ENCODE measurements around the gene PREB. TPM values are rescaled to one million over a fixed set of nuclear protein-coding genes. Genes with fewer than 3 reads are reported as not detected.
"Not testable (repeated sequence)": the region's sequence is repeated elsewhere in the genome, so short reads cannot be mapped to it uniquely, and the experiment has no call there.

PREB gene
- total RNA-seq, 1 experiment from 2014 or later, result 52.7 TPM

DNA sequence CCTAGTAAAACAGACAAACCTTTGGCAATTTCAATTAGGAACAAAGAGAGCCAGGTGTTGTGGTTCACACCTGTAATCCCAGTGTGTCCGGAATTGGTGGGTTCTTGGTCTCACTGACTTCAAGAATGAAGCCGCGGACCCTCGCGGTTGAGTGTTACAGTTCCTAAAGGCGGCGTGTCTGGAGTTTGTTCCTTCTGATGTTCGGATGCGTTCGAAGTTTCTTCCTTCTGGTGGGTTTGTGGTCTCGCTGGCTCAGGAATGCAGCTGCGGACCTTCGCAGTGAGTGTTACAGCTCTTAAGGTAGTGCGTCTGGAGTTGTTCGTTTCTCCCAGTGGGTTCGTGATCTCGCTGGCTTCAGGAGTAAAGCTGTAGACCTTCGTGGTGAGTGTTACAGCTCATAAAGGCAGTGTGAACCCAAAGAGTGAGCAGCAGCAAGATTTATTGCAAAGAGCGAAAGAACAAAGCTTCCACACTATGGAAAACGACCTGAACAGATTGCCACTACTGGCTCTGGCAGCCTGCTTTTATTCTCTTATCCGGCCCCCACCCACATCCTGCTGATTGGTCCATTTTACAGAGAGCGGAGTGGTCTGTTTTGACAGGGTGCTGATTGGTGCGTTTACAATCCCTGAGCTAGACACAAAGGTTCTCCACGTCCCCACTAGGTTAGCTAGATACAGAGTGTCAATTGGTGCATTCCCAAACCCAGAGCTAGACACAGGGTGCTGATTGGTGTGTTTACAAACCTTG is 23.7 kb downstream of the PREB start:
- H3K9me3 ChIP-seq (ENCODE audit: low read depth, low read length, poor library complexity, severe bottlenecking); DNase-seq (ENCODE audit: low spot score); POLR2A ChIA-PET (ENCODE audit: low non-redundant PET); CTCF ChIA-PET; H3K27me3 ChIP-seq (replicated peaks; ENCODE audit: insufficient read depth, low read depth, low read length, poor library complexity); BruUV-seq (replicated peaks); H3K4me3 ChIP-seq (ENCODE audit: low read depth, low read length, poor library complexity, severe bottlenecking); H3K4me1 ChIP-seq (ENCODE audit: insufficient read depth, low read length, poor library complexity, severe bottlenecking); intact Hi-C loops (cut with micrococcal nuclease; ENCODE audit: unreplicated experiment); H3K36me3 ChIP-seq (ENCODE audit: insufficient read depth, low read length, poor library complexity, severe bottlenecking); H3K27ac ChIP-seq (ENCODE audit: low read depth, low read length, poor library complexity, severe bottlenecking): not testable (repeated sequence)

DNA sequence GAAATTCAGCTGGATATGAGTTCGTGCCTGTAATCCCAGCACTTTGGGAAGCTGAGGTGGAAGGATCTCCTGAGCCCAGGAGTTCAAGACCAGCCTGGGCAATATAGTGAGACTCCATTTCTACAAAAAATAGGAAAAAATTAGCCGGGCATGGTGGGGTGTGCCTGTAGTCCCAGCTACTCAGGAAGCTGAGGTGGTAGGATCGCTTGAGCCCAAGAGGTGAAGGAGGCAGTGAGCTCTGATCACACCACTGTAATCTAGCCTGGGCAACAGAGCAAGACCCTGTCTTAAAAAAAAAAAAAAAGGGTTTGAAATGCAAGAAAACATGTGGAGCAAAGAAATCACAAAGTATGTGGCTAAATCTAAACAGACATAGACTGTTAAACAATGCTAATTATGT is 25.4 kb downstream of the PREB start:
- H3K27me3 ChIP-seq (replicated peaks; ENCODE audit: insufficient read depth, low read depth, low read length, poor library complexity), result no peaks in the 10 kb centered on the region
- TF ChIP-seq EZH2 (IDR thresholded peaks at IDR 0.05; ENCODE audit: borderline replicate concordance, low read depth, low read length, poor library complexity, severe bottlenecking), result no peak
- TF ChIP-seq, protein P1, sequence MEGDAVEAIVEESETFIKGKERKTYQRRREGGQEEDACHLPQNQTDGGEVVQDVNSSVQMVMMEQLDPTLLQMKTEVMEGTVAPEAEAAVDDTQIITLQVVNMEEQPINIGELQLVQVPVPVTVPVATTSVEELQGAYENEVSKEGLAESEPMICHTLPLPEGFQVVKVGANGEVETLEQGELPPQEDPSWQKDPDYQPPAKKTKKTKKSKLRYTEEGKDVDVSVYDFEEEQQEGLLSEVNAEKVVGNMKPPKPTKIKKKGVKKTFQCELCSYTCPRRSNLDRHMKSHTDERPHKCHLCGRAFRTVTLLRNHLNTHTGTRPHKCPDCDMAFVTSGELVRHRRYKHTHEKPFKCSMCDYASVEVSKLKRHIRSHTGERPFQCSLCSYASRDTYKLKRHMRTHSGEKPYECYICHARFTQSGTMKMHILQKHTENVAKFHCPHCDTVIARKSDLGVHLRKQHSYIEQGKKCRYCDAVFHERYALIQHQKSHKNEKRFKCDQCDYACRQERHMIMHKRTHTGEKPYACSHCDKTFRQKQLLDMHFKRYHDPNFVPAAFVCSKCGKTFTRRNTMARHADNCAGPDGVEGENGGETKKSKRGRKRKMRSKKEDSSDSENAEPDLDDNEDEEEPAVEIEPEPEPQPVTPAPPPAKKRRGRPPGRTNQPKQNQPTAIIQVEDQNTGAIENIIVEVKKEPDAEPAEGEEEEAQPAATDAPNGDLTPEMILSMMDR (conservative IDR thresholded peaks at IDR 0.05; ENCODE audit: low read depth, low read length), result no peak
- CTCF ChIA-PET, result no interaction called here
- no peaks in the 10 kb centered on the region for H3K4me1 ChIP-seq (ENCODE audit: insufficient read depth, low read length, poor library complexity, severe bottlenecking)
- POLR2A ChIA-PET (ENCODE audit: low non-redundant PET), result interaction anchor here (0.6 kb wide), 1 partner anchor 67 kb away, joined by 3 read pairs; no protein-coding TSS in a partner anchor
- H3K4me3 ChIP-seq (ENCODE audit: low read depth, low read length, poor library complexity, severe bottlenecking), result no peak overlapping the region
- no peak overlapping the region for H3K27ac ChIP-seq (ENCODE audit: low read depth, low read length, poor library complexity, severe bottlenecking)
- no TSS peak for BruUV-seq (replicated peaks)
- no peaks in the 10 kb centered on the region for H3K9me3 ChIP-seq (ENCODE audit: low read depth, low read length, poor library complexity, severe bottlenecking)
- no peaks in the 10 kb centered on the region for H3K36me3 ChIP-seq (ENCODE audit: insufficient read depth, low read length, poor library complexity, severe bottlenecking)
- intact Hi-C loops (cut with micrococcal nuclease; ENCODE audit: unreplicated experiment), result no loop called here
- DNase-seq (ENCODE audit: low spot score), result no peak

- H3K4me3 ChIP-seq (ENCODE audit: low read depth, low read length, poor library complexity, severe bottlenecking), result no peak overlapping the region
- H3K27me3 ChIP-seq (replicated peaks; ENCODE audit: insufficient read depth, low read depth, low read length, poor library complexity), result no peaks in the 10 kb centered on the region
- no TSS peak for BruUV-seq (replicated peaks)
- no peaks in the 10 kb centered on the region for H3K4me1 ChIP-seq (ENCODE audit: insufficient read depth, low read length, poor library complexity, severe bottlenecking)
- no peak for DNase-seq (ENCODE audit: low spot score)
- TF ChIP-seq, protein P1 (conservative IDR thresholded peaks at IDR 0.05; ENCODE audit: low read depth, low read length), result no peak
- TF ChIP-seq EZH2 (IDR thresholded peaks at IDR 0.05; ENCODE audit: borderline replicate concordance, low read depth, low read length, poor library complexity, severe bottlenecking), result no peak
- POLR2A ChIA-PET (ENCODE audit: low non-redundant PET), result interaction anchor here (0.7 kb wide), 1 partner anchor 151 kb away, joined by 7 read pairs; no protein-coding TSS in a partner anchor
- intact Hi-C loops (cut with micrococcal nuclease; ENCODE audit: unreplicated experiment), result no loop called here
- H3K27ac ChIP-seq (ENCODE audit: low read depth, low read length, poor library complexity, severe bottlenecking), result no peak overlapping the region
- CTCF ChIA-PET, result no interaction called here
- no peaks in the 10 kb centered on the region for H3K9me3 ChIP-seq (ENCODE audit: low read depth, low read length, poor library complexity, severe bottlenecking)
- H3K36me3 ChIP-seq (ENCODE audit: insufficient read depth, low read length, poor library complexity, severe bottlenecking), result no peaks in the 10 kb centered on the region
Measured at GRCh38 chr2:27108221-27108620, 26.2 kb downstream of the PREB start.

- BruUV-seq (replicated peaks), result no TSS peak
- Histone ChIP-seq H3K27ac (ENCODE audit: low read depth, low read length, poor library complexity, severe bottlenecking) (no peak overlapping the region), H3K27me3 (replicated peaks; ENCODE audit: insufficient read depth, low read depth, low read length, poor library complexity) (no peaks in the 10 kb centered on the region), H3K4me3 (ENCODE audit: low read depth, low read length, poor library complexity, severe bottlenecking) (no peak overlapping the region), H3K9me3 (ENCODE audit: low read depth, low read length, poor library complexity, severe bottlenecking) (no peaks in the 10 kb centered on the region), H3K4me1 (ENCODE audit: insufficient read depth, low read length, poor library complexity, severe bottlenecking) (no peaks in the 10 kb centered on the region), H3K36me3 (ENCODE audit: insufficient read depth, low read length, poor library complexity, severe bottlenecking) (no peaks in the 10 kb centered on the region)
- intact Hi-C loops (cut with micrococcal nuclease; ENCODE audit: unreplicated experiment), result no loop called here
- ChIA-PET CTCF (no interaction called here), POLR2A (ENCODE audit: low non-redundant PET) (interaction anchor here (0.6 kb wide), 1 partner anchor 114 kb away, joined by 7 read pairs; no protein-coding TSS in a partner anchor)
- DNase-seq (ENCODE audit: low spot score), result no peak
- TF ChIP-seq, protein P1 (conservative IDR thresholded peaks at IDR 0.05; ENCODE audit: low read depth, low read length), result no peak
- no peak for TF ChIP-seq EZH2 (IDR thresholded peaks at IDR 0.05; ENCODE audit: borderline replicate concordance, low read depth, low read length, poor library complexity, severe bottlenecking)
Measured at GRCh38 chr2:27105981-27106380, 28.5 kb downstream of the PREB start.

All from A673 (cell line).